ENCODE measurements around the gene SLC29A1. TPM values are rescaled to one million over a fixed set of nuclear protein-coding genes. Genes with fewer than 3 reads are reported as not detected.

Gene SLC29A1
- total and polyA plus RNA-seq, 9 of the 15 experiments (the other 6 are each of a cell fraction or from before 2014, with no cell fraction given): 18.9 to 170 (median 57.7) TPM

DNA sequence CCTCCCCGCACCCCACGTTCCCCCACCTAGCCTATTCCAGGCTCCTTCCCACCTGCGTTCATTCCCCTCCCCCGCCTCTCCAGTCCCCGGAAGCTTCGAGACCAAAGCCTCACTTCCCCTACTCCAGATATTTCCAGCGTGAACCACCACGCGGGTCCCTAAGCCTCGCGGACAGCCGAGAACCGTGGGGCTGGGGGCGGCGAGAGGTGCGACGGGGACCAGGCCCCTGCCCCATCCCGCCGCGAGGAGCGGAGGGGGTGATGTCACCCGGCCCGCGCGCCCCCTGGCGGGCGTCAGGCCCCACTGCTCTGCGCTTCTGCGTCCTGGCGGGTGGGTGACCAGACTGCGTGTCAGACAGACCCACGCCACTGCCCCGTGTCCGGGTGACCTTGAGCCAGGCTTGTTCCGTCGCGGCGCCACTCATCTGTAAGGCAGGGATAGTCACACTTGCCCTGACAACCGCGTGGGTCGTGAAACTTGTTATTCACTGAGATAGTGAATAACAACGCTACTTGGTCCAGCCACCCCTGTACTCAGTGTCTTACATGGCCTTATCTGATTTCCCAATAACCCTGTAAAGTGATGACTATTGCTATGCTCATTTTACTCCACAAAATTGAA, 14.5 kb downstream of the SLC29A1 start (continued):
- TF ChIP-seq, protein P1, sequence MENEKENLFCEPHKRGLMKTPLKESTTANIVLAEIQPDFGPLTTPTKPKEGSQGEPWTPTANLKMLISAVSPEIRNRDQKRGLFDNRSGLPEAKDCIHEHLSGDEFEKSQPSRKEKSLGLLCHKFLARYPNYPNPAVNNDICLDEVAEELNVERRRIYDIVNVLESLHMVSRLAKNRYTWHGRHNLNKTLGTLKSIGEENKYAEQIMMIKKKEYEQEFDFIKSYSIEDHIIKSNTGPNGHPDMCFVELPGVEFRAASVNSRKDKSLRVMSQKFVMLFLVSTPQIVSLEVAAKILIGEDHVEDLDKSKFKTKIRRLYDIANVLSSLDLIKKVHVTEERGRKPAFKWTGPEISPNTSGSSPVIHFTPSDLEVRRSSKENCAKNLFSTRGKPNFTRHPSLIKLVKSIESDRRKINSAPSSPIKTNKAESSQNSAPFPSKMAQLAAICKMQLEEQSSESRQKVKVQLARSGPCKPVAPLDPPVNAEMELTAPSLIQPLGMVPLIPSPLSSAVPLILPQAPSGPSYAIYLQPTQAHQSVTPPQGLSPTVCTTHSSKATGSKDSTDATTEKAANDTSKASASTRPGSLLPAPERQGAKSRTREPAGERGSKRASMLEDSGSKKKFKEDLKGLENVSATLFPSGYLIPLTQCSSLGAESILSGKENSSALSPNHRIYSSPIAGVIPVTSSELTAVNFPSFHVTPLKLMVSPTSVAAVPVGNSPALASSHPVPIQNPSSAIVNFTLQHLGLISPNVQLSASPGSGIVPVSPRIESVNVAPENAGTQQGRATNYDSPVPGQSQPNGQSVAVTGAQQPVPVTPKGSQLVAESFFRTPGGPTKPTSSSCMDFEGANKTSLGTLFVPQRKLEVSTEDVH (IDR thresholded peaks at IDR 0.05; ENCODE audit: low read depth, partially characterized antibody): peak; percentile 73
- TF ChIP-seq ZKSCAN8 (CRISPR knock-in tag; IDR thresholded peaks at IDR 0.05) (no peak), MYC (IDR thresholded peaks at IDR 0.05; ENCODE audit: low read depth, low read length) (peak; percentile 88), MYC (CRISPR knock-in tag; IDR thresholded peaks at IDR 0.05; ENCODE audit: borderline replicate concordance, low read depth) (no peak), GTF2A2 (tag; IDR thresholded peaks at IDR 0.05) (no peak), CAMTA2 (CRISPR knock-in tag; conservative IDR thresholded peaks at IDR 0.05) (no peak), ZNF644 (tag; IDR thresholded peaks at IDR 0.05; ENCODE audit: low read depth) (no peak), ZNF212 (CRISPR knock-in tag; IDR thresholded peaks at IDR 0.05) (no peak), ELF2 (CRISPR knock-in tag; IDR thresholded peaks at IDR 0.05) (0 out of 2 replicates have a peak, but pooled peaks have one; percentile 70), EP300 (IDR thresholded peaks at IDR 0.05; ENCODE audit: low read length) (peak; percentile 8; the same call in 1 of the 2 replicates), RBM34 (IDR thresholded peaks at IDR 0.05; ENCODE audit: borderline replicate concordance, insufficient read depth, low read length) (no peak), ZNF445 (CRISPR knock-in tag; IDR thresholded peaks at IDR 0.05; ENCODE audit: low read depth) (no peak), ZNF311 (CRISPR knock-in tag; IDR thresholded peaks at IDR 0.05) (no peak), CXXC5 (CRISPR knock-in tag; IDR thresholded peaks at IDR 0.05) (peak; percentile 90)
- TF ChIP-seq, protein P2, sequence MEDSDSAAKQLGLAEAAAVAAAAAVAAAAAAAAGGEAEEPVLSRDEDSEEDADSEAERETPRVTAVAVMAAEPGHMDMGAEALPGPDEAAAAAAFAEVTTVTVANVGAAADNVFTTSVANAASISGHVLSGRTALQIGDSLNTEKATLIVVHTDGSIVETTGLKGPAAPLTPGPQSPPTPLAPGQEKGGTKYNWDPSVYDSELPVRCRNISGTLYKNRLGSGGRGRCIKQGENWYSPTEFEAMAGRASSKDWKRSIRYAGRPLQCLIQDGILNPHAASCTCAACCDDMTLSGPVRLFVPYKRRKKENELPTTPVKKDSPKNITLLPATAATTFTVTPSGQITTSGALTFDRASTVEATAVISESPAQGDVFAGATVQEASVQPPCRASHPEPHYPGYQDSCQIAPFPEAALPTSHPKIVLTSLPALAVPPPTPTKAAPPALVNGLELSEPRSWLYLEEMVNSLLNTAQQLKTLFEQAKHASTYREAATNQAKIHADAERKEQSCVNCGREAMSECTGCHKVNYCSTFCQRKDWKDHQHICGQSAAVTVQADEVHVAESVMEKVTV (CRISPR knock-in tag; IDR thresholded peaks at IDR 0.05): peak; percentile 54; the same call in 1 of the 2 replicates
- TF ChIP-seq, protein P3, sequence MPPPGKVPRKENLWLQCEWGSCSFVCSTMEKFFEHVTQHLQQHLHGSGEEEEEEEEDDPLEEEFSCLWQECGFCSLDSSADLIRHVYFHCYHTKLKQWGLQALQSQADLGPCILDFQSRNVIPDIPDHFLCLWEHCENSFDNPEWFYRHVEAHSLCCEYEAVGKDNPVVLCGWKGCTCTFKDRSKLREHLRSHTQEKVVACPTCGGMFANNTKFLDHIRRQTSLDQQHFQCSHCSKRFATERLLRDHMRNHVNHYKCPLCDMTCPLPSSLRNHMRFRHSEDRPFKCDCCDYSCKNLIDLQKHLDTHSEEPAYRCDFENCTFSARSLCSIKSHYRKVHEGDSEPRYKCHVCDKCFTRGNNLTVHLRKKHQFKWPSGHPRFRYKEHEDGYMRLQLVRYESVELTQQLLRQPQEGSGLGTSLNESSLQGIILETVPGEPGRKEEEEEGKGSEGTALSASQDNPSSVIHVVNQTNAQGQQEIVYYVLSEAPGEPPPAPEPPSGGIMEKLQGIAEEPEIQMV (tag; conservative IDR thresholded peaks at IDR 0.05; ENCODE audit: low read depth): no peak
- TF ChIP-seq, protein P4, sequence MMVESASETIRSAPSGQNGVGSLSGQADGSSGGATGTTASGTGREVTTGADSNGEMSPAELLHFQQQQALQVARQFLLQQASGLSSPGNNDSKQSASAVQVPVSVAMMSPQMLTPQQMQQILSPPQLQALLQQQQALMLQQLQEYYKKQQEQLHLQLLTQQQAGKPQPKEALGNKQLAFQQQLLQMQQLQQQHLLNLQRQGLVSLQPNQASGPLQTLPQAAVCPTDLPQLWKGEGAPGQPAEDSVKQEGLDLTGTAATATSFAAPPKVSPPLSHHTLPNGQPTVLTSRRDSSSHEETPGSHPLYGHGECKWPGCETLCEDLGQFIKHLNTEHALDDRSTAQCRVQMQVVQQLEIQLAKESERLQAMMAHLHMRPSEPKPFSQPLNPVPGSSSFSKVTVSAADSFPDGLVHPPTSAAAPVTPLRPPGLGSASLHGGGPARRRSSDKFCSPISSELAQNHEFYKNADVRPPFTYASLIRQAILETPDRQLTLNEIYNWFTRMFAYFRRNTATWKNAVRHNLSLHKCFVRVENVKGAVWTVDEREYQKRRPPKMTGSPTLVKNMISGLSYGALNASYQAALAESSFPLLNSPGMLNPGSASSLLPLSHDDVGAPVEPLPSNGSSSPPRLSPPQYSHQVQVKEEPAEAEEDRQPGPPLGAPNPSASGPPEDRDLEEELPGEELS (CRISPR knock-in tag; IDR thresholded peaks at IDR 0.05; ENCODE audit: borderline replicate concordance): no peak; the same call in none of the 2 replicates
- TF ChIP-seq, protein P5, sequence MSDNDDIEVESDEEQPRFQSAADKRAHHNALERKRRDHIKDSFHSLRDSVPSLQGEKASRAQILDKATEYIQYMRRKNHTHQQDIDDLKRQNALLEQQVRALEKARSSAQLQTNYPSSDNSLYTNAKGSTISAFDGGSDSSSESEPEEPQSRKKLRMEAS (CRISPR knock-in tag; IDR thresholded peaks at IDR 0.05): peak; percentile 92
- TF ChIP-seq, protein P6, sequence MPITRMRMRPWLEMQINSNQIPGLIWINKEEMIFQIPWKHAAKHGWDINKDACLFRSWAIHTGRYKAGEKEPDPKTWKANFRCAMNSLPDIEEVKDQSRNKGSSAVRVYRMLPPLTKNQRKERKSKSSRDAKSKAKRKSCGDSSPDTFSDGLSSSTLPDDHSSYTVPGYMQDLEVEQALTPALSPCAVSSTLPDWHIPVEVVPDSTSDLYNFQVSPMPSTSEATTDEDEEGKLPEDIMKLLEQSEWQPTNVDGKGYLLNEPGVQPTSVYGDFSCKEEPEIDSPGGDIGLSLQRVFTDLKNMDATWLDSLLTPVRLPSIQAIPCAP (CRISPR knock-in tag; IDR thresholded peaks at IDR 0.05; ENCODE audit: borderline replicate concordance): no peak
